Vagina (tissue), 2 donors: ENCODE results near the gene RAF1.

Experiments
- CTCF ChIP-seq, 3 experiments: fragments of 450-650 bp in 2 of 3; fragments of 200-600 bp in 1 of 3; sonication (generic) in 1 of 3; IDR thresholded peaks; one replicate each; pipeline ENCODE4 v1.5.1; 2017 to 2019; ENCODE audit warnings: antibody characterized with exemption in 3 of 3, mild to moderate bottlenecking in 2 of 3, moderate library complexity in 2 of 3
- POLR2A ChIP-seq, 2 donors: fragments of 450-650 bp; IDR thresholded peaks; one replicate each; pipeline ENCODE4 v1.6.1; 2017; ENCODE audit warnings: antibody characterized with exemption in 2 of 2, mild to moderate bottlenecking in 2 of 2, moderate library complexity in 2 of 2
- POLR2AphosphoS5 ChIP-seq, 2 donors: sonication (generic); formaldehyde crosslinking; IDR thresholded peaks; one replicate each; pipeline ENCODE4 v1.9.0; 2017; ENCODE audit warnings: antibody characterized with exemption in 2 of 2, mild to moderate bottlenecking in 2 of 2, low read depth in 1 of 2; ENCODE audit not compliant: insufficient read depth in 1 of 2

- TF ChIP-seq CTCF (IDR thresholded peaks at IDR 0.05) (no peak), POLR2AphosphoS5 (IDR thresholded peaks at IDR 0.05; ENCODE audit: insufficient read depth in 1 of 2, low read depth in 1 of 2) (no peak), POLR2A (IDR thresholded peaks at IDR 0.05) (no peak)
These were observed 24.0 kb upstream of the RAF1 start for GRCh38 chr3:12687948-12688347.
